Measurements from ENCODE around the gene PDPN.

PDPN gene

GRCh38 chr1:13628711-13629110, 45.1 kb downstream of the PDPN start:
- TF ChIP-seq RAD21 (IDR thresholded peaks at IDR 0.05; ENCODE audit: low read depth) (no peak), FOXM1 (IDR thresholded peaks at IDR 0.05; ENCODE audit: borderline replicate concordance, low read depth) (no peak), NFIC (IDR thresholded peaks at IDR 0.05) (peak; percentile 57; the same call in 1 of the 2 replicates), ZBTB7A (IDR thresholded peaks at IDR 0.05; ENCODE audit: low read depth) (no peak), CREB1 (IDR thresholded peaks at IDR 0.05; ENCODE audit: low read depth) (no peak), USF1 (IDR thresholded peaks at IDR 0.05) (no peak), YY1 (IDR thresholded peaks at IDR 0.05; ENCODE audit: low read depth) (no peak), EP300 (IDR thresholded peaks at IDR 0.05; ENCODE audit: borderline replicate concordance) (peak; percentile 61; the same call in 1 of the 2 replicates), TAF1 (IDR thresholded peaks at IDR 0.05; ENCODE audit: low read depth) (no peak), REST (IDR thresholded peaks at IDR 0.05; ENCODE audit: low read depth) (no peak), TEAD4 (IDR thresholded peaks at IDR 0.05) (peak; percentile 60), EGR1 (IDR thresholded peaks at IDR 0.05) (no peak), TCF12 (IDR thresholded peaks at IDR 0.05; ENCODE audit: low read depth) (no peak), MAX (IDR thresholded peaks at IDR 0.05) (0 out of 2 replicates have a peak, but pooled peaks have one; percentile 14), CEBPB (IDR thresholded peaks at IDR 0.05) (no peak)

- TF ChIP-seq EGR1 (IDR thresholded peaks at IDR 0.05) (no peak), NFIC (IDR thresholded peaks at IDR 0.05) (no peak), CREB1 (IDR thresholded peaks at IDR 0.05; ENCODE audit: low read depth) (no peak), CEBPB (IDR thresholded peaks at IDR 0.05) (no peak), TAF1 (IDR thresholded peaks at IDR 0.05; ENCODE audit: low read depth) (no peak), ZBTB7A (IDR thresholded peaks at IDR 0.05; ENCODE audit: low read depth) (no peak), RAD21 (IDR thresholded peaks at IDR 0.05; ENCODE audit: low read depth) (no peak)
These were observed 58.8 kb downstream of the PDPN start for GRCh38 chr1:13642306-13643004.

- TF ChIP-seq TEAD4 (IDR thresholded peaks at IDR 0.05): no peak
- TF ChIP-seq TAF1 (IDR thresholded peaks at IDR 0.05; ENCODE audit: low read depth): no peak
These were observed 59.4 kb downstream of the PDPN start for GRCh38 chr1:13643017-13643416.

GRCh38 chr1:13646521-13646920, 62.9 kb downstream of the PDPN start:
- TF ChIP-seq NFIC (IDR thresholded peaks at IDR 0.05) (no peak), CEBPB (IDR thresholded peaks at IDR 0.05) (no peak), EGR1 (IDR thresholded peaks at IDR 0.05) (no peak), FOXM1 (IDR thresholded peaks at IDR 0.05; ENCODE audit: borderline replicate concordance, low read depth) (no peak), YY1 (IDR thresholded peaks at IDR 0.05; ENCODE audit: low read depth) (no peak), CREB1 (IDR thresholded peaks at IDR 0.05; ENCODE audit: low read depth) (no peak), USF1 (IDR thresholded peaks at IDR 0.05) (no peak), TCF12 (IDR thresholded peaks at IDR 0.05; ENCODE audit: low read depth) (no peak), TEAD4 (IDR thresholded peaks at IDR 0.05) (no peak), REST (IDR thresholded peaks at IDR 0.05; ENCODE audit: low read depth) (no peak), ZBTB7A (IDR thresholded peaks at IDR 0.05; ENCODE audit: low read depth) (no peak), TAF1 (IDR thresholded peaks at IDR 0.05; ENCODE audit: low read depth) (no peak), EP300 (IDR thresholded peaks at IDR 0.05; ENCODE audit: borderline replicate concordance) (no peak), MAX (IDR thresholded peaks at IDR 0.05) (no peak), RAD21 (IDR thresholded peaks at IDR 0.05; ENCODE audit: low read depth) (no peak)

GRCh38 chr1:13651279-13651678, 67.6 kb downstream of the PDPN start:
- TF ChIP-seq YY1 (IDR thresholded peaks at IDR 0.05; ENCODE audit: low read depth) (no peak), EGR1 (IDR thresholded peaks at IDR 0.05) (no peak), CREB1 (IDR thresholded peaks at IDR 0.05; ENCODE audit: low read depth) (no peak), CEBPB (IDR thresholded peaks at IDR 0.05) (no peak), ZBTB7A (IDR thresholded peaks at IDR 0.05; ENCODE audit: low read depth) (no peak), TEAD4 (IDR thresholded peaks at IDR 0.05) (no peak), MAX (IDR thresholded peaks at IDR 0.05) (no peak), USF1 (IDR thresholded peaks at IDR 0.05) (no peak), RAD21 (IDR thresholded peaks at IDR 0.05; ENCODE audit: low read depth) (no peak), EP300 (IDR thresholded peaks at IDR 0.05; ENCODE audit: borderline replicate concordance) (no peak), NFIC (IDR thresholded peaks at IDR 0.05) (no peak), TCF12 (IDR thresholded peaks at IDR 0.05; ENCODE audit: low read depth) (no peak), REST (IDR thresholded peaks at IDR 0.05; ENCODE audit: low read depth) (no peak), FOXM1 (IDR thresholded peaks at IDR 0.05; ENCODE audit: borderline replicate concordance, low read depth) (no peak), TAF1 (IDR thresholded peaks at IDR 0.05; ENCODE audit: low read depth) (no peak)

All from Ishikawa (cell line).